IMR-90 (cell line): ENCODE data around the gene ANKRD35.

Experiments
- CEBPB ChIP-seq: IDR thresholded peaks from 2 replicates; pipeline ENCODE4 v1.6.1; 2012; ENCODE audit warnings: low read depth, low read length, improper control_type of control experiment
- POLR2A ChIP-seq: IDR thresholded peaks from 2 replicates; pipeline ENCODE4 v1.6.1; 2012; ENCODE audit warnings: mild to moderate bottlenecking, low read depth, low read length

DNA sequence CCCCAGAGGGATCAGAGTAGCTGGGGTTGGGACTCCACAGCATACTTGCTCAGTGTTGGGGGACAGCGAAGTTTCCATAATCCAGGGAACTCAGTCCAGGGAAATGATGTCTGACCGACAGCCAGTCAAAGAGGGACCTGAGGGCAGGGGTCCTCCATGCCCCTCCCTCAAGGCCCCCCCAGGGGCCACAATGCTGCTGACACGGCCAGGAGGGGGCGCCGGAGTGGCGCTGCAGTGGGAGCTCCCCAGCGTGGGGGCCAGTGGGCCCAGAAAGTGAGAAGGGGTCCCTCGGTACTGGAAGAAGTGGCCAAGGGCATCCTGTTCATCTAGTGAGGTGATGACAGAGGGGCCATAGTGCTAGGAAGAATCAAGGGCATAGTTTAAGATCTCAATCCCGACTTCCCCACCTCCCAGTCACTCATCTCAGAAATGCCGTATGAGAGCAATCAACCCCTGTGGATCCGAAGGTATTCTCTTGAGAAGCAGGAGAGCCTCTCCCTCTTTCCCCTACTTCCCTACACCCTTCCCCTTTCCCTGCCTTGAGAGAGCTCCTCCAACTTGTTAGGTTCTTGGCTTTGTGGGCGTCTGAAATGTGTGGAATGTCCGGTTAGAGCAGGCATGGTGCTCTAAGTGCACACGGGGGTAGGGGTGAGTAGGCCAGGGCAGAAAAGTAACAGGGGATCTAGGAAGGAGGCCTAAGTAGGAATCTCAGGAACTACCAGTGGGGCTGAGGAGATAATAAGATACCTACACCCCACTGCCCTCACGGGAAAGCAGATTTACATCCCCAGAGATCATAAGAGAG, 36.1 kb downstream of the ANKRD35 start:
- TF ChIP-seq POLR2A: no peak
- TF ChIP-seq CEBPB: no peak
